Spleen (tissue), 7 donors: ENCODE measurements around the gene OSER1.

Source experiments
- CTCF ChIP-seq, 11 experiments: fragments of 200-600 bp in 7 of 11; fragments of 450-650 bp in 4 of 11; sonication (generic) in 4 of 11; IDR thresholded peaks in 8 of 11; conservative IDR thresholded peaks in 3 of 11; 1 replicate in 7 of 11; 2 replicates in 4 of 11; pipeline versions ENCODE4 v1.4.0 to v1.8.0; 2016 to 2021; ENCODE audit warnings: antibody characterized with exemption in 11 of 11, inconsistent platforms in 4 of 11, mild to moderate bottlenecking in 1 of 11
- POLR2AphosphoS5 ChIP-seq, 3 donors: sonication (generic); formaldehyde crosslinking; IDR thresholded peaks; one replicate each; pipeline ENCODE4 v1.5.1; 2017; ENCODE audit warnings: antibody characterized with exemption in 3 of 3
- donor health status: DM: no; HTN: no; CAD: no; lungs with moderate emphysema.
- donor health status: DM: no; HTN: no; CAD: no.
- donor health status: DM: no; HTN: no; CAD: no.

GRCh38 chr20:44181611-44182010 is 29.0 kb downstream of the OSER1 start:
- TF ChIP-seq POLR2AphosphoS5 (IDR thresholded peaks at IDR 0.05) (no peak), CTCF (IDR thresholded peaks at IDR 0.05 in 8 of 11, conservative IDR thresholded peaks at IDR 0.05 in 3 of 11) (no peak)
